ENCODE data around the gene FMNL1. TPM values are rescaled to one million over a fixed set of nuclear protein-coding genes. Genes with fewer than 3 reads are reported as not detected.

Gene FMNL1
- polyA plus RNA-seq, 1 experiment = 1.1 TPM

- Histone ChIP-seq H3K9me3 (ENCODE audit: control insufficient read depth, insufficient read depth, low read length) (no peaks in the 10 kb centered on the region; the same call in 1 of the 2 replicates), H3K27me3 (ENCODE audit: control insufficient read depth, insufficient read depth, low read length) (peaks cover 24% of the 10 kb centered on the region), H3K27ac (ENCODE audit: low read depth, low read length) (no peak overlapping the region), H3K4me3 (ENCODE audit: low read depth, low read length) (no peak overlapping the region)
- DNase-seq (ENCODE audit: low read depth, low spot score) = no peak
- TF ChIP-seq, protein P1, sequence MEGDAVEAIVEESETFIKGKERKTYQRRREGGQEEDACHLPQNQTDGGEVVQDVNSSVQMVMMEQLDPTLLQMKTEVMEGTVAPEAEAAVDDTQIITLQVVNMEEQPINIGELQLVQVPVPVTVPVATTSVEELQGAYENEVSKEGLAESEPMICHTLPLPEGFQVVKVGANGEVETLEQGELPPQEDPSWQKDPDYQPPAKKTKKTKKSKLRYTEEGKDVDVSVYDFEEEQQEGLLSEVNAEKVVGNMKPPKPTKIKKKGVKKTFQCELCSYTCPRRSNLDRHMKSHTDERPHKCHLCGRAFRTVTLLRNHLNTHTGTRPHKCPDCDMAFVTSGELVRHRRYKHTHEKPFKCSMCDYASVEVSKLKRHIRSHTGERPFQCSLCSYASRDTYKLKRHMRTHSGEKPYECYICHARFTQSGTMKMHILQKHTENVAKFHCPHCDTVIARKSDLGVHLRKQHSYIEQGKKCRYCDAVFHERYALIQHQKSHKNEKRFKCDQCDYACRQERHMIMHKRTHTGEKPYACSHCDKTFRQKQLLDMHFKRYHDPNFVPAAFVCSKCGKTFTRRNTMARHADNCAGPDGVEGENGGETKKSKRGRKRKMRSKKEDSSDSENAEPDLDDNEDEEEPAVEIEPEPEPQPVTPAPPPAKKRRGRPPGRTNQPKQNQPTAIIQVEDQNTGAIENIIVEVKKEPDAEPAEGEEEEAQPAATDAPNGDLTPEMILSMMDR (IDR thresholded peaks at IDR 0.05; ENCODE audit: low read depth, low read length) = no peak
- ChIA-PET POLR2A (interaction anchor here (0.7 kb wide), 1 partner anchor 91 kb away, joined by 3 read pairs; the partner anchor contains the start of gene MAP3K14), CTCF (interaction anchor here (1.6 to 1.8 kb wide), 2 partner anchors 10 to 90 kb away, joined by 9 to 10 read pairs; partner anchors contain the start of gene ACBD4)
Observed at GRCh38 chr17:45225051-45225700, 3.5 kb downstream of the FMNL1 start.

GRCh38 chr17:45225964-45226530, 4.4 kb downstream of the FMNL1 start:
- ChIA-PET CTCF (interaction anchor here (0.6 to 1.8 kb wide), 3 partner anchors 9 to 164 kb away, joined by 6 to 10 read pairs (median 9); partner anchors contain the start of gene ACBD4), POLR2A (interaction anchor here (0.6 to 0.7 kb wide), 3 partner anchors 69 to 91 kb away, joined by 3 to 4 read pairs (median 3); partner anchors contain the start of genes HEXIM1 and MAP3K14)
- TF ChIP-seq, protein P1 (IDR thresholded peaks at IDR 0.05; ENCODE audit: low read depth, low read length) = no peak
- DNase-seq (ENCODE audit: low read depth, low spot score) = no peak
- peaks cover 15% of the 10 kb centered on the region for H3K27me3 ChIP-seq (ENCODE audit: control insufficient read depth, insufficient read depth, low read length)
- H3K9me3 ChIP-seq (ENCODE audit: control insufficient read depth, insufficient read depth, low read length) = no peaks in the 10 kb centered on the region; the same call in 1 of the 2 replicates
- H3K4me3 ChIP-seq (ENCODE audit: low read depth, low read length) = no peak overlapping the region
- no peak overlapping the region for H3K27ac ChIP-seq (ENCODE audit: low read depth, low read length)

DNA sequence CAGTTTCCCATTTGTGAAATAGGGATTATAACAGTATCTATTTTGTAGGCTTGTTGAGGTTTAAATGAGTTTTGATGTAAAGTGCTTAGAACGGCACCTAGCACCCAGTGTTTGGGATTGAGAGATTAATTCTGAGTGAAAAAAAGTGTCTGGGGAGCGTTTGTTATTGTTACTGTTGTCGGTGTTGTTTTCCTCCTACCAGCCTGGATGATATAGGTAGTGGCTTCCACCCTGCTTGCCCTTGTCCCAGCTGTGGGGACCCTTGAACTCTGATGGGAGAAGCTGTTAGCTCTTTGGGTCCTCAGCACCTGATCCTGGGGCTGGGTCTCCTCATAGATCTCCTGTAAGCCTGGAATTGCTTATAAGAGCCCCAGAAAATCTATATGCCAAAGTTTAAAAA, 4.9 kb downstream of the FMNL1 start:
- DNase-seq (ENCODE audit: low read depth, low spot score) = no peak
- H3K4me3 ChIP-seq (ENCODE audit: low read depth, low read length) = no peak overlapping the region
- H3K9me3 ChIP-seq (ENCODE audit: control insufficient read depth, insufficient read depth, low read length) = no peaks in the 10 kb centered on the region
- H3K27ac ChIP-seq (ENCODE audit: low read depth, low read length) = no peak overlapping the region
- ChIA-PET CTCF (interaction anchor here (0.6 to 1.8 kb wide), 3 partner anchors 9 to 164 kb away, joined by 6 to 10 read pairs (median 9); partner anchors contain the start of gene ACBD4), POLR2A (interaction anchor here (0.6 kb wide), 1 partner anchor 78 kb away, joined by 3 read pairs; the partner anchor contains the start of gene HEXIM1)
- TF ChIP-seq, protein P1 (IDR thresholded peaks at IDR 0.05; ENCODE audit: low read depth, low read length) = no peak
- H3K27me3 ChIP-seq (ENCODE audit: control insufficient read depth, insufficient read depth, low read length) = peaks cover 12% of the 10 kb centered on the region

GRCh38 chr17:45227101-45227925, 5.6 kb downstream of the FMNL1 start:
- ChIA-PET POLR2A (interaction anchor here (0.6 to 2.6 kb wide), 2 partner anchors 78 to 177 kb away, joined by 3 to 24 read pairs; partner anchors contain the start of gene HEXIM1), CTCF (interaction anchor here (0.7 to 2.6 kb wide), 6 partner anchors 8 to 198 kb away, joined by 3 to 16 read pairs (median 6); partner anchors contain the start of gene ACBD4)
- Histone ChIP-seq H3K27me3 (ENCODE audit: control insufficient read depth, insufficient read depth, low read length) (peaks cover 10% of the 10 kb centered on the region), H3K4me3 (ENCODE audit: low read depth, low read length) (no peak overlapping the region), H3K9me3 (ENCODE audit: control insufficient read depth, insufficient read depth, low read length) (no peaks in the 10 kb centered on the region), H3K27ac (ENCODE audit: low read depth, low read length) (no peak overlapping the region)
- TF ChIP-seq, protein P1 (IDR thresholded peaks at IDR 0.05; ENCODE audit: low read depth, low read length) = no peak
- no peak for DNase-seq (ENCODE audit: low read depth, low spot score)

Measured in AG04450 (cell line).